ENCODE results near the gene KCTD4. TPM values are rescaled to one million over a fixed set of nuclear protein-coding genes. Genes with fewer than 3 reads are reported as not detected.

The KCTD4 gene
- total and polyA plus RNA-seq, 9 donors: 0.04 to 0.53 (median 0.18) TPM; not detected in 3

DNA sequence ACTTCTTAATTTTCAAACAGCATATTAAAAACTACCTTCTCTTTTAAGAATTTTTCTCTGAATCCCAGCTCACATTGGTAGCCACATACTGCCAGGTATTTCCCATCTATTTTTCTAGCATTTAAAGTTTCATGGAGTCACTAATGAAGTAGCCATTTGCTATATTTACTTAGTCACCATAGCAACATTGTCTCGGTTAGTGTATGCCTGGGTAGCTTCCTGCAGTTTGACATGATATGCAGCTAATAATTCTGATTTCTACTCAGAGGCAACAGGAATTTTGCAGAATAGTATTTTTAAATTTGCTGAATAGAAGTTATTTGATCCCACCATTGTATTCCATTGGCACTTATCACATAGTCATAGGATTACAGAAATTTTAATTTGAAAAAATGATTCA, 30.9 kb upstream of the KCTD4 start:
- no peak overlapping the region for H3K4me3 ChIP-seq (ENCODE audit: low read length)
- no CpG with 5 or more reads among the region's 1 CpG for WGBS (ENCODE audit: insufficient coverage)
- peak; percentile 60 for DNase-seq

GRCh38 chr13:45231305-45231704, 30.5 kb upstream of the KCTD4 start:
- DNase-seq: no peak
- Histone ChIP-seq H3K27me3 (ENCODE audit: control insufficient read depth, insufficient read depth, low read length) (no peaks in the 10 kb centered on the region), H3K9me3 (replicated peaks; ENCODE audit: control insufficient read depth, low read depth, low read length) (no peaks in the 10 kb centered on the region), H3K4me3 (ENCODE audit: low read length) (no peak overlapping the region), H3K4me1 (ENCODE audit: control insufficient read depth, insufficient read depth, low read length) (no peaks in the 10 kb centered on the region), H3K36me3 (ENCODE audit: control insufficient read depth, insufficient read depth, low read length) (no peaks in the 10 kb centered on the region), H3K27ac (ENCODE audit: low read length) (no peak overlapping the region)
- 80% methylated on average over 1 of the region's 4 CpGs for WGBS (ENCODE audit: insufficient coverage)

More for the DNA sequence above, 30.9 kb upstream of the KCTD4 start:
- Histone ChIP-seq H3K27ac (ENCODE audit: low read length) (no peak overlapping the region), H3K36me3 (ENCODE audit: control insufficient read depth, insufficient read depth, low read length) (no peaks in the 10 kb centered on the region), H3K9me3 (replicated peaks; ENCODE audit: control insufficient read depth, low read depth, low read length) (no peaks in the 10 kb centered on the region), H3K27me3 (ENCODE audit: control insufficient read depth, insufficient read depth, low read length) (no peaks in the 10 kb centered on the region), H3K4me1 (ENCODE audit: control insufficient read depth, insufficient read depth, low read length) (no peaks in the 10 kb centered on the region)

- Histone ChIP-seq H3K27me3 (ENCODE audit: control insufficient read depth, insufficient read depth, low read length) (no peaks in the 10 kb centered on the region), H3K36me3 (ENCODE audit: control insufficient read depth, insufficient read depth, low read length) (no peaks in the 10 kb centered on the region), H3K9me3 (replicated peaks; ENCODE audit: control insufficient read depth, low read depth, low read length) (no peaks in the 10 kb centered on the region), H3K4me3 (ENCODE audit: low read length) (no peak overlapping the region), H3K27ac (ENCODE audit: low read length) (no peak overlapping the region), H3K4me1 (ENCODE audit: control insufficient read depth, insufficient read depth, low read length) (no peaks in the 10 kb centered on the region)
- 93% methylated on average over 3 of the region's 4 CpGs for WGBS (ENCODE audit: insufficient coverage)
- DNase-seq: no peak
Observed at GRCh38 chr13:45229172-45229571, 28.3 kb upstream of the KCTD4 start.

- Histone ChIP-seq H3K27ac (ENCODE audit: low read length) (no peak overlapping the region), H3K4me3 (ENCODE audit: low read length) (no peak overlapping the region), H3K36me3 (ENCODE audit: control insufficient read depth, insufficient read depth, low read length) (no peaks in the 10 kb centered on the region), H3K4me1 (ENCODE audit: control insufficient read depth, insufficient read depth, low read length) (no peaks in the 10 kb centered on the region), H3K27me3 (ENCODE audit: control insufficient read depth, insufficient read depth, low read length) (no peaks in the 10 kb centered on the region), H3K9me3 (replicated peaks; ENCODE audit: control insufficient read depth, low read depth, low read length) (no peaks in the 10 kb centered on the region)
- WGBS (ENCODE audit: insufficient coverage): 100% methylated on average over 2 of the region's 5 CpGs
- DNase-seq: no peak
Observed at GRCh38 chr13:45228002-45228401, 27.2 kb upstream of the KCTD4 start.

DNA sequence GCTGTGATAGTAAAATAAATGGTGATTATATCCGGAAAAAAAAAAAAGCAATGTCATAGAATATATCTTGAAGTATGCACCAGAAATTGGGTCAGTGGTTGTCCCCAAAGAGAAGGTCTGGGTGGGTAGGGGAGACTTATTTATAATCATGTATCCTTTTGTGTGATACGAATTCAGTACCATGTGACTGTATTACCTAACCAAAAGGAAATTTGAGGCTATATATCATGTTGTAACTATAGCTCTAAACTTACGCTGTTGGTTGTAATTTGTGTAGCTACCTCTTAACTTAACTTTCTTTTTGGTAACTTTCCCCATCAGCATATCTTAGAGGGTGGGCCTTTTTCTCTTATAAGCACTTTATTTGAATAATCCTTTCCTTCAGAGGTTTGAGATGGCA, 25.2 kb upstream of the KCTD4 start:
- Histone ChIP-seq H3K36me3 (ENCODE audit: control insufficient read depth, insufficient read depth, low read length) (no peaks in the 10 kb centered on the region), H3K4me1 (ENCODE audit: control insufficient read depth, insufficient read depth, low read length) (no peaks in the 10 kb centered on the region), H3K9me3 (replicated peaks; ENCODE audit: control insufficient read depth, low read depth, low read length) (no peaks in the 10 kb centered on the region), H3K27me3 (ENCODE audit: control insufficient read depth, insufficient read depth, low read length) (no peaks in the 10 kb centered on the region), H3K4me3 (ENCODE audit: low read length) (no peak overlapping the region), H3K27ac (ENCODE audit: low read length) (no peak overlapping the region)
- DNase-seq: no peak
- no CpG with 5 or more reads among the region's 3 CpGs for WGBS (ENCODE audit: insufficient coverage)

GRCh38 chr13:45225370-45225769, 24.5 kb upstream of the KCTD4 start:
- Histone ChIP-seq H3K4me3 (ENCODE audit: low read length) (no peak overlapping the region), H3K36me3 (ENCODE audit: control insufficient read depth, insufficient read depth, low read length) (no peaks in the 10 kb centered on the region), H3K4me1 (ENCODE audit: control insufficient read depth, insufficient read depth, low read length) (no peaks in the 10 kb centered on the region), H3K27me3 (ENCODE audit: control insufficient read depth, insufficient read depth, low read length) (no peaks in the 10 kb centered on the region), H3K27ac (ENCODE audit: low read length) (no peak overlapping the region), H3K9me3 (replicated peaks; ENCODE audit: control insufficient read depth, low read depth, low read length) (no peaks in the 10 kb centered on the region)
- WGBS (ENCODE audit: insufficient coverage): 100% methylated on average over 1 of the region's 4 CpGs
- DNase-seq: no peak

- Histone ChIP-seq H3K4me3 (ENCODE audit: low read length) (no peak overlapping the region), H3K27ac (ENCODE audit: low read length) (no peak overlapping the region), H3K9me3 (replicated peaks; ENCODE audit: control insufficient read depth, low read depth, low read length) (no peaks in the 10 kb centered on the region), H3K4me1 (ENCODE audit: control insufficient read depth, insufficient read depth, low read length) (no peaks in the 10 kb centered on the region), H3K36me3 (ENCODE audit: control insufficient read depth, insufficient read depth, low read length) (no peaks in the 10 kb centered on the region), H3K27me3 (ENCODE audit: control insufficient read depth, insufficient read depth, low read length) (no peaks in the 10 kb centered on the region)
- no peak for DNase-seq
Observed at GRCh38 chr13:45224176-45224575, 23.3 kb upstream of the KCTD4 start.

DNA sequence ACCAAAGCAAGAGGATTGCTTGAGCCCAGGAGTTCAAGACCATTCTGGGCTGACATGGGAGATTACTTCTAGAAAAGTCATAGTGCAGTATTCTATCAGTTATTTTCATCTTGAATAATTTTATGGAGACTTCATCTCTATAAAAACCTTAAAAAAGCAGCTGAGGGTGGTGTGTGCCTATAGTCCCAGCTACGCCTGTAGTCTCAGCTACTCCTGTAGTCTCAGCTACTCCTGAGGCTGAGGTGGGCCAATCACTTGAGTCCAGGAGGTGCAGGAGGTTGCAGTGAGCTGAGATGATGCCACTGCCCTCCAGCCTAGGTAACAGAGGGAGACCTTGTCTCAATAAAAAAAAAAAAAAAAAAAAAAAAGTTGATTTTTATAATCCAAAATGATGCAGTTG, 22.1 kb upstream of the KCTD4 start:
- WGBS (ENCODE audit: insufficient coverage): no CpG with 5 or more reads among the region's 1 CpG
- no peak overlapping the region for H3K4me3 ChIP-seq (ENCODE audit: low read length)
- H3K9me3 ChIP-seq (replicated peaks; ENCODE audit: control insufficient read depth, low read depth, low read length): no peaks in the 10 kb centered on the region

GRCh38 chr13:45222516-45222915, 21.7 kb upstream of the KCTD4 start:
- H3K27me3 ChIP-seq (ENCODE audit: control insufficient read depth, insufficient read depth, low read length): no peaks in the 10 kb centered on the region
- no peaks in the 10 kb centered on the region for H3K36me3 ChIP-seq (ENCODE audit: control insufficient read depth, insufficient read depth, low read length)
- WGBS (ENCODE audit: insufficient coverage): 85% methylated on average over 3 of the region's 3 CpGs
- no peaks in the 10 kb centered on the region for H3K9me3 ChIP-seq (replicated peaks; ENCODE audit: control insufficient read depth, low read depth, low read length)
- H3K27ac ChIP-seq (ENCODE audit: low read length): no peak overlapping the region
- DNase-seq: no peak
- no peaks in the 10 kb centered on the region for H3K4me1 ChIP-seq (ENCODE audit: control insufficient read depth, insufficient read depth, low read length)
- no peak overlapping the region for H3K4me3 ChIP-seq (ENCODE audit: low read length)

More for the DNA sequence above, 22.1 kb upstream of the KCTD4 start:
- H3K36me3 ChIP-seq (ENCODE audit: control insufficient read depth, insufficient read depth, low read length): no peaks in the 10 kb centered on the region
- no peak overlapping the region for H3K27ac ChIP-seq (ENCODE audit: low read length)
- no peaks in the 10 kb centered on the region for H3K4me1 ChIP-seq (ENCODE audit: control insufficient read depth, insufficient read depth, low read length)
- DNase-seq: no peak
- no peaks in the 10 kb centered on the region for H3K27me3 ChIP-seq (ENCODE audit: control insufficient read depth, insufficient read depth, low read length)

GRCh38 chr13:45220403-45220802, 19.6 kb upstream of the KCTD4 start:
- Histone ChIP-seq H3K27me3 (ENCODE audit: control insufficient read depth, insufficient read depth, low read length) (no peaks in the 10 kb centered on the region), H3K4me1 (ENCODE audit: control insufficient read depth, insufficient read depth, low read length) (no peaks in the 10 kb centered on the region), H3K36me3 (ENCODE audit: control insufficient read depth, insufficient read depth, low read length) (no peaks in the 10 kb centered on the region), H3K27ac (ENCODE audit: low read length) (no peak overlapping the region), H3K9me3 (replicated peaks; ENCODE audit: control insufficient read depth, low read depth, low read length) (no peaks in the 10 kb centered on the region), H3K4me3 (ENCODE audit: low read length) (no peak overlapping the region)
- DNase-seq: no peak
- WGBS (ENCODE audit: insufficient coverage): 100% methylated on average over 4 of the region's 4 CpGs

GRCh38 chr13:45219938-45220375, 19.1 kb upstream of the KCTD4 start:
- Histone ChIP-seq H3K9me3 (replicated peaks; ENCODE audit: control insufficient read depth, low read depth, low read length) (no peaks in the 10 kb centered on the region), H3K4me1 (ENCODE audit: control insufficient read depth, insufficient read depth, low read length) (no peaks in the 10 kb centered on the region), H3K27me3 (ENCODE audit: control insufficient read depth, insufficient read depth, low read length) (no peaks in the 10 kb centered on the region), H3K27ac (ENCODE audit: low read length) (no peak overlapping the region), H3K4me3 (ENCODE audit: low read length) (no peak overlapping the region), H3K36me3 (ENCODE audit: control insufficient read depth, insufficient read depth, low read length) (no peaks in the 10 kb centered on the region)
- no peak for DNase-seq
- 93% methylated on average over 3 of the region's 4 CpGs for WGBS (ENCODE audit: insufficient coverage)
